Subcutaneous abdominal adipose tissue (tissue), 5 donors: Measurements from ENCODE around the gene SYNE2.

ENCODE experiments used
- H3K27ac ChIP-seq: one replicate; pipeline ENCODE4 v1.7.0; 2013; ENCODE audit warnings: low read depth, mild to moderate bottlenecking, inconsistent platforms, low read length, moderate library complexity
- H3K27me3 ChIP-seq, 5 donors: one replicate each; pipeline ENCODE4 v1.7.0; 2013; ENCODE audit warnings: low read length in 5 of 5, inconsistent platforms in 1 of 5; ENCODE audit not compliant: control insufficient read depth in 5 of 5, insufficient read depth in 4 of 5
- H3K36me3 ChIP-seq, 5 donors: one replicate each; pipeline ENCODE4 v1.7.0; 2013; ENCODE audit warnings: low read length in 5 of 5; ENCODE audit not compliant: control insufficient read depth in 5 of 5, insufficient read depth in 5 of 5
- H3K4me1 ChIP-seq, 5 donors: one replicate each; pipeline ENCODE4 v1.7.0; 2013; ENCODE audit warnings: low read length in 5 of 5, mild to moderate bottlenecking in 3 of 5, moderate library complexity in 1 of 5; ENCODE audit not compliant: control insufficient read depth in 5 of 5, insufficient read depth in 5 of 5
- H3K4me3 ChIP-seq, 5 donors: one replicate each; pipeline ENCODE4 v1.7.0; 2013; ENCODE audit warnings: low read length in 5 of 5, low read depth in 1 of 5
- H3K9ac ChIP-seq, 5 donors: one replicate each; pipeline ENCODE4 v1.7.0; 2013; ENCODE audit warnings: low read length in 5 of 5, mild to moderate bottlenecking in 4 of 5, moderate library complexity in 3 of 5
- H3K9me3 ChIP-seq, 5 donors: one replicate each; pipeline ENCODE4 v1.7.0; 2013; ENCODE audit warnings: low read length in 5 of 5; ENCODE audit not compliant: control insufficient read depth in 5 of 5
- donor health status: healthy.
- donor health status: healthy.
- donor health status: healthy.
- donor health status: healthy.
- donor health status: healthy.

SYNE2 gene

GRCh38 chr14:63874223-63874622 lies 21.4 kb downstream of the SYNE2 start:
- Histone ChIP-seq H3K4me3 (no peak overlapping the region), H3K36me3 (no peaks in the 10 kb centered on the region), H3K9ac (no peak overlapping the region), H3K27me3 (no peaks in the 10 kb centered on the region), H3K9me3 (no peaks in the 10 kb centered on the region), H3K27ac (peak overlapping the region; percentile 76), H3K4me1 (peaks cover 0 to 43% (median 12%) of the 10 kb centered on the region in 5 donors)

- Histone ChIP-seq H3K27ac (peak overlapping the region; percentile 76), H3K9me3 (no peaks in the 10 kb centered on the region), H3K9ac (no peak overlapping the region), H3K4me1 (peaks cover 0 to 43% (median 12%) of the 10 kb centered on the region in 5 donors), H3K27me3 (no peaks in the 10 kb centered on the region), H3K4me3 (no peak overlapping the region), H3K36me3 (no peaks in the 10 kb centered on the region)
Measured at GRCh38 chr14:63875311-63875710, 22.5 kb downstream of the SYNE2 start.

GRCh38 chr14:63877550-63877939 lies 24.7 kb downstream of the SYNE2 start:
- peaks cover 0 to 43% (median 12%) of the 10 kb centered on the region in 5 donors for H3K4me1 ChIP-seq
- H3K9ac ChIP-seq: no peak overlapping the region

GRCh38 chr14:63878052-63878451 lies 25.2 kb downstream of the SYNE2 start:
- H3K27ac ChIP-seq: peak overlapping the region; percentile 58

More at GRCh38 chr14:63877550-63877939, 24.7 kb downstream of the SYNE2 start:
- H3K4me3 ChIP-seq: no peak overlapping the region
- H3K27ac ChIP-seq: peak overlapping the region; percentile 58
- H3K36me3 ChIP-seq: no peaks in the 10 kb centered on the region
- H3K9me3 ChIP-seq: no peaks in the 10 kb centered on the region
- H3K27me3 ChIP-seq: no peaks in the 10 kb centered on the region

GRCh38 chr14:63878792-63879191 lies 26.0 kb downstream of the SYNE2 start:
- no peaks in the 10 kb centered on the region for H3K27me3 ChIP-seq
- no peak overlapping the region for H3K9ac ChIP-seq
- H3K4me1 ChIP-seq: peaks cover 0 to 34% (median 12%) of the 10 kb centered on the region in 5 donors
- no peaks in the 10 kb centered on the region for H3K36me3 ChIP-seq
- H3K27ac ChIP-seq: peak overlapping the region; percentile 6
- H3K4me3 ChIP-seq: no peak overlapping the region
- H3K9me3 ChIP-seq: no peaks in the 10 kb centered on the region

More at GRCh38 chr14:63878052-63878451, 25.2 kb downstream of the SYNE2 start:
- Histone ChIP-seq H3K36me3 (no peaks in the 10 kb centered on the region), H3K27me3 (no peaks in the 10 kb centered on the region), H3K9ac (no peak overlapping the region), H3K9me3 (no peaks in the 10 kb centered on the region), H3K4me3 (no peak overlapping the region), H3K4me1 (peaks cover 0 to 41% (median 12%) of the 10 kb centered on the region in 5 donors)

- peaks cover 0 to 17% (median 3%) of the 10 kb centered on the region in 5 donors for H3K4me1 ChIP-seq
- no peaks in the 10 kb centered on the region for H3K36me3 ChIP-seq
- H3K27ac ChIP-seq: no peak overlapping the region
- no peak overlapping the region for H3K4me3 ChIP-seq
- no peak overlapping the region for H3K9ac ChIP-seq
- H3K27me3 ChIP-seq: no peaks in the 10 kb centered on the region
- H3K9me3 ChIP-seq: no peaks in the 10 kb centered on the region
Measured at GRCh38 chr14:63881926-63882325, 29.1 kb downstream of the SYNE2 start.

GRCh38 chr14:63887899-63888298 lies 35.1 kb downstream of the SYNE2 start:
- Histone ChIP-seq H3K36me3 (no peaks in the 10 kb centered on the region), H3K27me3 (no peaks in the 10 kb centered on the region), H3K9ac (no peak overlapping the region), H3K4me1 (peaks cover 3 to 34% (median 15%) of the 10 kb centered on the region in 5 donors), H3K4me3 (no peak overlapping the region), H3K9me3 (no peaks in the 10 kb centered on the region), H3K27ac (no peak overlapping the region)

- Histone ChIP-seq H3K4me1 (peaks cover 8 to 47% (median 33%) of the 10 kb centered on the region in 5 donors), H3K9ac (peak overlapping the region in 1 of 5 donors; percentile 4), H3K27ac (no peak overlapping the region), H3K4me3 (no peak overlapping the region), H3K36me3 (no peaks in the 10 kb centered on the region), H3K27me3 (no peaks in the 10 kb centered on the region), H3K9me3 (no peaks in the 10 kb centered on the region)
Measured at GRCh38 chr14:63890553-63890952, 37.7 kb downstream of the SYNE2 start.

GRCh38 chr14:63891148-63891975 lies 38.6 kb downstream of the SYNE2 start:
- Histone ChIP-seq H3K4me3 (peak overlapping the region in 1 of 5 donors; percentile 0), H3K36me3 (no peaks in the 10 kb centered on the region), H3K27ac (peak overlapping the region; percentile 33), H3K9me3 (no peaks in the 10 kb centered on the region), H3K9ac (peak overlapping the region in 2 of 5 donors; percentile 25 to 59), H3K27me3 (no peaks in the 10 kb centered on the region), H3K4me1 (peaks cover 8 to 55% (median 38%) of the 10 kb centered on the region in 5 donors)

GRCh38 chr14:63892265-63892664 lies 39.5 kb downstream of the SYNE2 start:
- H3K4me3 ChIP-seq: peak overlapping the region in 1 of 5 donors; percentile 0
- H3K27ac ChIP-seq: peak overlapping the region; percentile 32
- no peak overlapping the region for H3K9ac ChIP-seq
- no peaks in the 10 kb centered on the region for H3K36me3 ChIP-seq
- H3K9me3 ChIP-seq: no peaks in the 10 kb centered on the region
- peaks cover 8 to 64% (median 47%) of the 10 kb centered on the region in 5 donors for H3K4me1 ChIP-seq
- H3K27me3 ChIP-seq: no peaks in the 10 kb centered on the region
